NCI-H345 treated with DMSO at 0.1 percent for 48 hours (cell line): Measurements from ENCODE around the gene TMEM164.

Source experiments
- DNase-seq: peaks from one replicate; lab custom pipeline; 2025; ENCODE audit not compliant: unreplicated experiment; lab: John Stamatoyannopoulos, UW

The TMEM164 gene

DNA sequence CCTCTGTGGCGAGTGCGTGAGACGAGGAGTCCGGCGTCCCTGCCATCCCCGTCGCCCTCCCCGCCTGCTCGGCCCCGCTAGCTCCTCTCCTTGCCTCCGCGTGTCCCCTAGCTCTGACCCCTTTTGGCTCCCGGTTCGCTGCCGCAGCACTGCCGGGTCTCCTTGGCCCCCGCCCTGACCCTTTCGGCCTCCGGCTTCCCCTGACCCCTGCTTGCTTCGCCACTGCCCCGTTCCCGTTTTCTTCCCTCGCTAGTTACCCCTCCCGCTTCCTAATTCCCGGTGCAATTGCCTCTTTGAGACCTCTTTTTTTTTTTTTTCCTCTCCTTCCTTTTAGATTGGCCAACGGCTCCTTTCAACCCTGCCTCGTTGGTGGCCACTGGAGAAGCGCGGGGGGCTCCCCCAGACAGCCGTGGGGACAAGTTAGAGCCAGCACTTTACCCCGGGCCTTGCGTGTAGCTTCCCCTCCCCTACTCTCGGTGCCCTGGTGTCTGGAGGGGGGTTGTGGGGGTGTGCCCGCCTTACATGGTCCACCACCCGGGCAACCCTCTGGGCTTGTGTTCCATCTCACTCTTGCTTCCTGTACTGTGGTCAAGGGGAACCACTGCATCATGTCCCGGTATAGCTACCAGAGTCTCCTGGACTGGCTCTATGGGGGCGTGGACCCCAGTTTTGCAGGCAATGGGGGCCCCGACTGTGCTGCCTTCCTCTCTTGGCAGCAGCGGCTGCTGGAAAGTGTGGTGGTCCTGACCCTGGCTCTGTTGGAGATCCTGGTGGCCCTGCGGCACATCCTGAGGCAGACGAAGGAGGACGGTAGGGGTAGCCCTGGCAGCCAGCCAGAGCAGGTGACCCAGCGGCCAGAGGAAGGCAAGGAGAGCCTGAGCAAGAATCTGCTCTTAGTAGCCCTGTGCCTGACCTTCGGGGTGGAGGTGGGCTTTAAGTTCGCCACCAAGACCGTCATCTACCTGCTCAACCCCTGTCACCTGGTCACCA, 548 bp downstream of the TMEM164 start:
- no peak for DNase-seq

DNA sequence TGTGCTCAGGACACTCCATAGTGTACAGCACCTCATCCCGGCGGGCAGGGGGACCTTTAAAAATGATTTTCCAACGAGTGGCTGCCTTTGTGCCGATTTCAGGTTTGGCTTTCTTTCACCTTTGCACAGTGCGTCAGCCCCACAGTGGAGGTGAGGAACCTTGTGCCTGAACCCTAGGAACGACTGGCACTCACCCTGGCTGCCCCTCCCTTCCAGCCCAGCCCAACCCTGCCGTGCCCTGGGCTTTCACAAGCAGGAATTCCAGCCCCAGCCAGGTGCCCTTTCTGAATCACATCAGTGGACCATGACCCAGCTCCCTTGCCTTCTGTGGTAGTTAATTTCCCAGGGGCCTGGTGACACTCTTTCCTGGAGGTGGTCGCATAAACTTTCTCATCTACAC, 1.3 kb downstream of the TMEM164 start:
- no peak for DNase-seq

DNA sequence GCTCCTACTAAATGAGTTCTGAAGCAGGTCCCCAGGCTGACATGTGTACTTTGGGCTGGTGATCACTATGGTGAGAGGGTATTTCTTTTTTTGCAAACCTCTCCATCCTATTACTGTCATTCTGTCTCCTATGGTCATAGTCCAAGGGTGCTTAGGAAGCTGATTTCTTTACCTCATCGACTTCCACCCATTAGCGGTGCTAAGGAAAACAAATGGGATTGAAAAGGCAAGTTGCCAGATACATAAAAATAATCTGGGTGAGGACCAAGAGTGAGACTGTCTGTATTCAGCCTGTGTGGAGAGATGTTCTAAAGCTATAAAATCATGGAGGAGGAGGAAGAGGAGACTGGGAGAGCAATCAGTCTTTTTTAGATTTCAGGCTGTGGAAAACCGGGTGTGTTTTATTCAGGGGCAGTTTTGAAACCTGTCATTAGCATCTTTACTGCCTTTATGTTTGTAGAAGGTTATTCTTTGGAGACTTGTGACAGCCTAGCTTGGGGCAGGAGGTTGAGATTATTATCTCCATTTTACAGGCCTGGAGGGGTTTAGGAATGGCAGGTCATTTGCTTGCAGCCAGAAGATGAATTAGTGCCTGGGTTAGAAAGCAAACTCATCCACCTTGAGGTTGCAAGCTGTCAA, 1.9 kb downstream of the TMEM164 start:
- DNase-seq = no peak

DNA sequence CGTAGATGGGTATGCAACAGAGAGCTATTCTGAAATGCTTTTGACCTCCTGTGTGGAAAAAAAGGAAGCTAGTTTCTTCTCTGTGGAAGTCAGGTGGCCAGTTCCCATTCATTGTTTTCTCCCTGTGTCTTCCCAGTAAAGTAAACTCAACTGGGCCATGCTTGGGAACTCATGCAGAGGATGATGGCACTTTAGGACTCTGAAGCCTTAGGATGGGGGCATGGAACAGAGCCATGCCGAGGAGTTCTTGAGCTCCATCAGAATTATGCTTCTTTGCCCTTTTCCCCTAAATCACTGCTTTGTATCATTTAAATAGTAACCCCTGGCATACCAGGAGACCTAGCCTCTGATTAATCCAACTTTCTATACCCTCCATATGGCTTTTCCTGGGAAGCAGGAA, 3.2 kb downstream of the TMEM164 start:
- no peak for DNase-seq

DNA sequence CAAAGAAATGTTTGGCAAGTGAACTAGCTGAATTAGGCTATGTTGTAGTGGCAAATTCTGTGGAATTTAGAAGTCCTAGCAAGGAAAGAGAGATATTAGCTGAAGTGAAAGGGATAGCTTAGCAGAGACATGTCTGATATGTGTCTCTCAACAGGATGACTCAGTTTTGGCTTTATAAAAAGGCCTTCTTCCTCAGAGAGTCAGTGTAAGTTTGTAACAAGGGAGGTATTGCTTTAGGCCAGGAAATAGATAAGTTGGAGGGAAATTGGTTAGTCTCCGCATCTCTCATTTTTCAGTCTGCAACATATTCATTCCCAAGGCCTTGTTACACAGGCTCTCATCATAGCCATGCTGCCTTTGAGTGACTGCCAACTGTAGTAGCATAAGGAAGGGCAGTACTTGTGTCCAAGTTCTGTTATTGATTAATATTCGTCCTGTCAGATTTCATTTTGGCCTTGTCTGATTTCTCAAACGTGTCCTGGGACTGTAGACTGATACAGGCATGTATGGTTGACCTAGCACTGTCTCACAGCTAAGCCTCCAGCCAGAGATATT, 4.0 kb downstream of the TMEM164 start:
- DNase-seq = no peak

DNA sequence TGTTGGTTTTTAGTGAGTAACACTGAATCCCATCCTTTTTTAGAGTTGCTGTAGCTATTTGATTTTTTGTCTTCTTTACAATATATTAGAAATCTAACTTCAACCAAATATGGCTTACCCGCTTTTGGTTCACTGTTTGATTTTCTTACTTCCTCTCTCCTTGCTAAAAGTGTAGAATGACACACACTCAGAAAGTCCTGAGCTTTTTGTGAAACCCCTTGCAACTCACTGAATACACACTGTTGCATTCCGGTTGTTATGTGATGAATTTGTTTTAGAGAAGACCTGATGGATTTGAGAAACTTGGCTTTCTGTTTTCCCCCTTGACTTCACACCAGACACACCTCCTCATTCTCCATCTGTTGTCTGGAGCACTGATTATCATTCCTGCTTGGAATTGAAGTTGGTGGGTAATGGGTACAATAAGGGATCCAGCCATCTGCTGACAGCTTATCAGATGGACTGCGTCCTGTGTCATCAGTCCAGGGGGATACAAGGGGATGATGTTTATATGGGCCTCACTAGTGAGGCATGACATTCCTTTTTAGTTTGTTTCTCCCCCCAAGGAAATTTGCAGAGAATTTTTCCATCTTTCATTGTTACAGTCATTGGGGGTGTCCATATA, 5.2 kb downstream of the TMEM164 start:
- DNase-seq = no peak

DNA sequence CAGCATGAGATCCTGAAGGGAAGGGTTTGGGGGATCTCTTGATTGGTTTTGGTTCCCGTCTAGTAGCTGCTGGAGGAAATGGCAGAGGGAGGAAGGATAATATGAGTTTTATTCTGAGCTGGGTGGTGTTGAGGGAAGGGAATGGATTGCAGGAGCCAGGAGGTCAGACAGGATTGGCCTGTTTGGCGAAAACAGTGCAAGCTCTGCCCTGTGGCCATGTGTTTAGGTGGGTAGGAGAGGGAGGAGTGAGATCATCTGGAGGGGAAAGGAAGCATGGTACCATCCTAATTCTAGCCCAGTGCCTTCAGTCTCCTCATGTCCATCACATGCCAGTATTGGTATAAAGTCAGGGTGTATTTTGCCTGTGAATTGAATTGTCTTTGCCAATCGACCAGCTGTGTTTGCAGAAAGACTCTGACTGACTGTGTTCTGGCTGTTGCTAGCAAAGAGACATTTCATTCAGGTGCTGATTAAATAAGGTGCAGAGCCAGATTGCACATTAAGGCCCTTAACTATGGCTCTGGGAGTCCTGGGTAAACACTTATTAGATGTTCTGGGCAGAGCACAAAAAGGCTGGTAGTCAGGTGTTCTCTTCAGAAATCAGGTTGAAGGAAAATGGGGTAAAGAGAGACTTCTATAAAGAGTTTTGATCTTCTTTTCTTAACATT, 10.0 kb downstream of the TMEM164 start:
- peak; percentile 90 for DNase-seq

DNA sequence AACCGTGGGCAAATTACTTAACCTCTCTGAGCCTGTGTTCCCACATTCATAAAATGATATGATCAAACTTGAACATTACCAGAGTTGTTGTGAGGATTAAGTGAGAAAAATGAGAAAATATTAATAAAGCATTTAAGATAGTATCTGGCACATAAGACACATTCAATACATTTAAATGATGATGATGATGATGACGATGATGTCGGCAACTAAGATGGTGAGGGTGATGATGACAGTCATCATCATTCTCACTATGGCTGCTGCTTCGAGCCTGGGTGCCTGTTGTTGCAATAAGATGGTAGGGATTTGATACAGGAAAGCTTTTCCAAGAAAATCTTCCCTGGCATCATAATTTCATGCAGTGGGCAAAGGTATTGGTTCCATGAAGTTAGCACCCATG, 11.1 kb downstream of the TMEM164 start:
- no peak for DNase-seq

DNA sequence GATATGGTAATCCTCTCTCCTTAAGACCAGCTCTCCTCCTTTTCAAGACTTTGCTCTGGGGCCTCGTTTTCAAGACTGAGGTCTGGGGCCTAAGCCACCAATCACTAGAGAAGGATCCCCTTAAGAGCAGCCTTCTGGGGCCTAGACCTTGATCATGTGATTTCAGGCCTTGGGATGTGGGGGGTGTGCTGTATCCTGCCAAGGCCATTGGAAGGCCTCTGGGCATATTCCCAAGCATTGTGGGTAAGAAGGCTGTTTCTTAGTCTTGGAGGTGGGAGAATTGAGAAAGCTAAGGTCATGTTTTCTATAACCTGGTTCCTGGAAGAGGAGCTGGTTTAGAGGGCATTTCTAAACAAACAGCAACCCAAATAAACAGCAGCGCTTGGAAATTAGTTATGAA, 12.1 kb downstream of the TMEM164 start:
- no peak for DNase-seq

DNA sequence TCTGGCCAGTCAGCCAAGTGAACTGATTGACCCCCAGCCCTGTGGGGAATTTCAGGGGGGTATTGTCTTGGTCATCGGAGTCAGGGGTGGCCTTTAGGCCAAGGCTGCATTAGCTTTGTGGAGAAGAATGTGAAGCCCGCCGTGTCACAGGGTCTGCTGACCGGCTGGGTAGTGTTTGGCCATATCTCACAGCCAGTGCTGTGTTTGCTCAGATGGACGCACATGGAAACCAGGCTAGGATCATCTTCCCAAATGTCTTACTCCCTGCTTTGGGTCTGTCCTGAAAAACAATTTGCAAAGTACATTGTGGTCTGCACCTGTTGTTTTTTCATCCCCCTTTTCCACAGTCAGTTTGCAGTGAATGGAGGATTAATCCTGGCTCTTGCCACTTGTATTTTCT, 13.0 kb downstream of the TMEM164 start:
- DNase-seq = no peak

DNA sequence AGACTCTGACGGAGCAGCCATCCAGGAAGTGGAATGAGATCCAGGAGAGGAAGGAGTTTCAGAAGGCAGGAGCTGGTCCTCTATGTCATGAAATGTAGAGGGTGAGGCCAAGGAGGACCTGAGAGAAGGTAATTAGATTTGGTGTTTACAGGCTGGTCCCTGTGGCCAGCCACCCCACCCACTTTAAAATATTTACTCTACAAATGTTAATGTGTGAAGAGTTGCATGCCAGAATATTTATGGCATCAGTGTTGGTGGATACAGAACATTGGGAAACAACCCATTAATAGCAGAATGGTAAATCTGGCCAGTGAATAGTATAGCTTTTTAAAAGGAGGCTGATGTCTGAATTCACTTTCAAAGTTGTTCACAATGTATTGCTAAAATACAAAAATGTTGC, 17.6 kb downstream of the TMEM164 start:
- no peak for DNase-seq

DNA sequence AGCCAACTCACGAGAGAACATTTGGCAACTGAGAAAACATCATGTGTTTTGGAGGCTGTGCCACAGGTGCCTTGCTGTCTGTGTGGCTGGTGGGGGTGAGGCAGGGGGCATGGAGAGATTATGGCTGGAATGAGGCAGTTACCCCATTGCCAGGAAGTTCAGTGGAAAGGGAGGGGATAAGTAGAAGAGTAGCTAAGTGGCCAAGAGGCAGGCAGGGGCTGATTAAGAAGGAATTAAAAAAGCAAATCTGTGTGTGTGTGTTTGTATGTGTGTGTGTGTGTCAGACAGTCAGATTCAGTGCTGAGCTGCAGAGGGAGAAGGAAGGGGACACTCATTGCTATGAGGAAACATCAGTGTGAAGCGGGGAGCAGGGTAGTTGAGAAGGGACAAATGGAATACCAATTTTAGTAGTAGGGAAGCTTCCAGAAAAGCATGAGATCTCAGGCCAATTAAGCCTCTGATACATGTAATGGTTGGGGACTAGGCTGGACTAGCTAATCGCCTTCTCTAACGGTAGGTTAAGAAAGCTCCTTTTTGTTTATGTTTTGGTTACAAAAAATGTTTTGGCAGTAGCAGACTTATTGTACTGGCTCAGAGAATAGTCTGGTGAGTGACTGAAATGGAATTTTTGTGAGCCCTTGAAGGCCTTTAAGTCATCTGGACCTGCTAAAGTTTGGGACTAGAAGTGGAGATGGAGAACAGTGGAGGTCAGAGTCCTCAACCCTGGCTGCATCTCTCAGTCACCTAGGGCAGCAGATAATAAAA, 18.5 kb downstream of the TMEM164 start:
- no peak for DNase-seq

DNA sequence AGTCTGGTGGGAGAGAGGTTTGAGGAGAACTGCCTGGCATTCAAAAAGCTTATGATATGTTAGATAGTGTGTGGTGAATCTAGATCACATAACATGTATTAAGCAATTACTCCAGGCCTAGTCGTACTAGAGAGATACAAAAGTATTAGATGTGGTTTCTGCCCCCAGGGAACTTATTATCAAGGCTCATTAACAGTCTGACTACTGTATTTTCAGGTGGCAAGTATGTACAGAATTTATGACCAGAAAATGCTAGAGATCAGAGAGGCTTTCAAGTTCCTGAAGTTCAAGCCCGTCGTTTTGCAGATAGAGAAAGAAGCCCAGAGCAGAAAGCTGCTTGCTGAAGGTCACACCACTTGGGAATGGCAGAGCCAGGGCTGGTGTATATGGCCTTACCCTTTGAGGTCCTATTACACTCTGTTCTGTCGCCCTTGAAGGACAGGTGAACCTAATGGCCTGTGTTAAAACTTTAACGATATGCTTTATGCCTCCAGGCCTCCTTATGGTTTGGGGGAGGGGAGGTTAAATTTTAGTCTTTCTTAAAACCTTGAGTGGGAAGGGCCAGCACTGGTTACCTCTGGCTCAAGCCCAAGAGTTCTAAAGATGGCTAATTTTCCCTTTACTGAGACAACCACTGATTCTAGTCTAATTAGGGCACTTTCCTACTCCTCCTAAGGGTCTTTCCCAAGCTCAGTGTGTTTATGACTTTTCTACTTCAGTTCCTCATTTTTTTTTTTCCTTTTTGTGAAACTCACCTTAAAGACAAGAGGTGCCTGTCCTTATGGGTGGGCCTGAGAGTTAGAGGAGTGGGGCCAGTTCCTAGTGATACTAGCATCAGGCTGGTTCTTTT, 19.9 kb downstream of the TMEM164 start:
- no peak for DNase-seq

DNA sequence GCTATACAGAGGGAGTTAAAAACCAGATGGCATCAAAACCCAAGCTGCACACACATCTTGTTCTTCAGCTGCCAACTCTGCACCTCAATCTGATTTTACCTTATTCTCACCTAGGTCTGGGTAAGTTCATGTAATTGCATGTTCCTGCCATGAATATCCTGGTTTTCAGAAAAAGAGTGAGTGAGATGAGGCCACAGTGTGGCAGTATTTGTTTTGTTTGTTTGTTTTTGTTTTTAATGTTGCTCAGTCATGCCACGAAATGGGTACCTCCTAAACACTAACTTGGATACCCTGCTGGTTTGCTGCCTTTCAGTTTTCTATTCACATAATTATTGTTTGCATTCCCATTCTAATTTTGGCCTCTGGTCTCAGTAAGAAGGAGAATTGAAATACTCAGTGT, 22.5 kb downstream of the TMEM164 start:
- DNase-seq = no peak

DNA sequence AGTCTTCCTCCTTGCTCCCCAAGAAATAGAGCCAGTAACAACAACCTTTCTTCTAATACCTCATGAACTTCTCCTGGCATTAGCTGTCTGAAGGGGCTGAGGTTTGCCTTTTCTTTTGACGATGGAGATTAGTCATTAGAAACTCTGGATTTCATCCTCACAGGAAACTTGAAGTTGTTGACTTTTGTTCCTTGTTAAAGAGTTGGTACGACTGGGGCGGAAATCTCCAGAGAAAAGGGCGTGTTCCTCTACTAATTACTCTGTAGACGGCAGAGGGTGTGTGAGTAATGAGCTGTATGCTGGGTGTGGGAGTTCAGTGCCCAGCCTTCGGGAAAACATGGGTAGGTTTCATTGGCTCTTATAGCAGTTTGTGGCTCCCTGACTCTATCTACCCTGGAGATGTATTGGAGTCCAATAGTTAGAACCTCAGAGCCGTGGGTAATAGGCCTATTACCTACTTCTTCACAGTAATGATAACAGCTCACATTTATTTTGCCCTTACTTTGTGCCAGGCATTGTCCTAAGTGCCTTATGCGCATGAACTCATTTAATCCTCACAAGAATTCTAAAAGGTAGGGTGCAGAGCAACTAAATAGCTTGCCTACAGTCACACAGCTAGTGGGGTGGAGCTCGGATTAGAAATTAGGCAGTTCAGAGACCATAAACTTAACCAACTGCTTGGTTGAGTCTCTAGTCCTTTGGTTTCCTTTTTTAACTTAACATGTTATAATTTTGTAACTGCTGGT, 23.4 kb downstream of the TMEM164 start:
- no peak for DNase-seq

DNA sequence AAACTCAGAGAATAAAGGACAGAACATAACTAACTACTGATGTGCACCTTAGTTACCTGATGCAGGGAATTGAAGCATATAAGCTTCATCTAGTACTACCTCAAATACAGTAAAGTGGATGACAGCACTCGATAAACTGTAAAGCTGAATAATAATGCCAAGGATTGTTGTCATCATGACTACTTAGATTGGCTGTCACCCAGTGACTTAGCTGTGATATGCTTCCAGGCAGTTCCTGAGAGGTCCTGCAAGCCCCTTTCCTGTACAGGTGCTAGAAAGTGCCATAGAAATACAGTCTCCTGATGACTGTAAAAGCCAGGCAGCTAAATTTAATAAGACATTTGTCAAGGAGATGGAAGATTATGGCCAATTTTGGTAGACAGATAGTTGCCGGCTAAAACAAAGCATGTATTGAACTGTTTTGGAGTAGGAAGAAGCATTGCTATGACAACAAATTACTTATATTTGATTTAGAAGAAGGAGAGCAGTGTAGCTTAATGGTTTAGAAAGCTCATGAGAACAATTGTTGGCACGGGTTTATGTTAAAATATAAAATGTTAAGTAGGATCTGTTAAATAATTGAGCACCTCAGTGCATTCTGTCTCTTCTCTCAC, 29.7 kb downstream of the TMEM164 start:
- DNase-seq = no peak

DNA sequence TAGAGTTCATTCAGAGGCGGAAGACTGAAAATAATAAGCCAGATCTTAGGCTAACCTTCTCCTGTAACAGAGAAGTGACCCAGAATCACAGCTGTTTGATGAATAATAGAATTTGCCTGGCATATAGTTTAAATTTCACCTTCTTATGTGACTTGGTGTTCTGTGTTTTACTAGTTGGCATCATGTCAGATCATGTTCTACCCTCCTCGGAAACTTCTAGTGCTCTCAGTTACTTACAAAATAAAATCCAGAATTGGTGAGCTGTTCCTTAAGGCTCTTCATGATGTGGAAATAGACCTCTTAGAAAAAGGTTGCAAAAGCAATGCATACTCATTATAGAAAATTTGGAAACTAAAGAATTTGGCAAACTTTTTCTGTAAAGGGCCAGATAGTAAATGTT, 31.1 kb downstream of the TMEM164 start:
- DNase-seq = no peak
